Heart left ventricle (tissue), 13 donors: ENCODE data around the gene DDX56.

Experiments
- CTCF ChIP-seq, 12 donors: fragments of 200-600 bp; sonication (generic) in 4 of 12; IDR thresholded peaks; one replicate each; pipeline versions ENCODE4 v1.5.0 to v1.8.0; 2018 to 2022; ENCODE audit warnings: antibody characterized with exemption in 12 of 12, mild to moderate bottlenecking in 5 of 12
- POLR2A ChIP-seq, 2 donors: fragments of 450-650 bp; IDR thresholded peaks; one replicate each; pipeline ENCODE4 v1.6.1; 2017; ENCODE audit warnings: antibody characterized with exemption in 2 of 2, mild to moderate bottlenecking in 2 of 2, moderate library complexity in 2 of 2
- donor health status: ischemic (EF 13 %, LVEDD 7.1; RV severe dilation, severe dysfunction).
- donor health status: DM: no; HTN: yes; CAD: no.
- donor health status: DM: no; HTN: no; CAD: no.
- donor health status: ischemic (EF 25% LVEDD 6.9; RV normal size, moderate dysfunction).
- donor health status: ischemic (EF 25% LVEDD 5.7; RV mildly dilated, moderate dysfunction).
- donor health status: ischemic (EF 35%, LVEDD 5.7; RV mildly dilated, moderate dysfunction).
- donor health status: nonischemic (EF 11% LVEDD 7.7; RV severe dilation, severe dysfunction).
- donor health status: DM: yes; HTN: yes; CAD: no.
- donor health status: PGD.
- donor health status: ischemic (EF 29% LVEDD 5.4; RV normal size, mild dysfunction).
- donor health status: nonischemic (EF 23%, LVEDD 6.1; RV moderate dilation, normal function).

GRCh38 chr7:44557485-44557884 is 16.2 kb downstream of the DDX56 start:
- TF ChIP-seq POLR2A (IDR thresholded peaks at IDR 0.05) (no peak), CTCF (IDR thresholded peaks at IDR 0.05) (no peak)
